Measurements from ENCODE around the gene LRCH4. TPM values are rescaled to one million over a fixed set of nuclear protein-coding genes. Genes with fewer than 3 reads are reported as not detected.

LRCH4 gene
- total and polyA plus RNA-seq, 9 of the 15 experiments (the other 6 are each of a cell fraction or from before 2014, with no cell fraction given), result 0.06 to 63.3 (median 15.0) TPM

- no peak for TF ChIP-seq CREB1 (IDR thresholded peaks at IDR 0.05)
- TF ChIP-seq CREB1 (CRISPR knock-in tag; IDR thresholded peaks at IDR 0.05), result 0 out of 2 replicates have a peak, but pooled peaks have one; percentile 27
- TF ChIP-seq ZNF766 (CRISPR knock-in tag; conservative IDR thresholded peaks at IDR 0.05), result no peak
- TF ChIP-seq HMBOX1 (IDR thresholded peaks at IDR 0.05), result no peak
- TF ChIP-seq IRF1 (CRISPR knock-in tag; IDR thresholded peaks at IDR 0.05; ENCODE audit: borderline replicate concordance), result no peak
- no peak for TF ChIP-seq LARP7 (IDR thresholded peaks at IDR 0.05)
- TF ChIP-seq HSF4 (CRISPR knock-in tag; IDR thresholded peaks at IDR 0.05; ENCODE audit: borderline replicate concordance), result no peak
- no peak for TF ChIP-seq SRSF1 (IDR thresholded peaks at IDR 0.05; ENCODE audit: low read depth, low read length)
- no peak for TF ChIP-seq ZMIZ1 (IDR thresholded peaks at IDR 0.05; ENCODE audit: low read depth in 2 of 2, low read length in 2 of 2)
- TF ChIP-seq VEZF1 (CRISPR knock-in tag; IDR thresholded peaks at IDR 0.05), result peak; percentile 75; the same call in 1 of the 2 replicates
- TF ChIP-seq ZC3H8 (IDR thresholded peaks at IDR 0.05), result no peak
- TF ChIP-seq SMARCA4 (IDR thresholded peaks at IDR 0.05), result no peak
- TF ChIP-seq TRIM24 (IDR thresholded peaks at IDR 0.05), result no peak; a peak in 1 of 4 replicates
- TF ChIP-seq MNT (conservative IDR thresholded peaks at IDR 0.05), result no peak
- TF ChIP-seq CBX2 (IDR thresholded peaks at IDR 0.05; ENCODE audit: insufficient read depth, low read length, poor library complexity, severe bottlenecking), result no peak
- no peak for TF ChIP-seq ZNF165 (CRISPR knock-in tag; IDR thresholded peaks at IDR 0.05; ENCODE audit: borderline replicate concordance)
- TF ChIP-seq MAX (CRISPR knock-in tag; IDR thresholded peaks at IDR 0.05), result no peak
- no peak for TF ChIP-seq SMAD3 (CRISPR knock-in tag; conservative IDR thresholded peaks at IDR 0.05)
- TF ChIP-seq IRF9 (tag; IDR thresholded peaks at IDR 0.05), result no peak
These were observed 22.0 kb downstream of the LRCH4 start (continued) for GRCh38 chr7:100563809-100564400.

All from K562 (cell line).